ENCODE results near the gene ANTXR1.

The ANTXR1 gene

DNA sequence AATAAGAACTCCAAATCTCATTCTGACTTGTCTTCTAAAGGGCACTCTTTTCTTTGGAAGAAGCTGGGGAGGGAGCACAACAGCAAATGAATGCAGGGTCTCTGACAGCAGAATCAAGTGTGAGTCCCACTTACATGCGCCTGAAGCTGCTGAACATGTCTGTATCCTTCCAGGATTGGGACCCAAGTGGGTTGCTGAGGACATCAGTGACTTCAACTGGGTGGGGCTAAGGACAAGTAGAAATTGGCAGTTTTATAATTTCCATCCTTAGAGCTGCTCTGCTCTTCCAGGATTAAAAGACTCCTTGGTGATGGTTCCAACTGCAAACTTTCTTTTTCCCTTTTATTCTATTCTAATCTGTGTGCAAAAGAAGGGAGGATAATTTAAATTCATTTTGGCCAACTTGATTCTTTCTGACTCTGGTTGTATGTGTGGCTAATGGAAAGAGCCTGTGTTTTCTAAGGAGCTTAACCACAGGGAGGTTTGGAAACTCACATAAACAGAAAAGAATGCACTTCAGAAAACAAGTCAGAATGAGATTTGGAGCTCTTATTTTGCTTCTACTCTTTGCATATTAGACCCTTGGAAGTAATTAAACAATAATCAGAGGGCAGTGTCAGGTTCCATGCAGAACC is 20.6 kb downstream of the ANTXR1 start:
- no peak for DNase-seq

DNA sequence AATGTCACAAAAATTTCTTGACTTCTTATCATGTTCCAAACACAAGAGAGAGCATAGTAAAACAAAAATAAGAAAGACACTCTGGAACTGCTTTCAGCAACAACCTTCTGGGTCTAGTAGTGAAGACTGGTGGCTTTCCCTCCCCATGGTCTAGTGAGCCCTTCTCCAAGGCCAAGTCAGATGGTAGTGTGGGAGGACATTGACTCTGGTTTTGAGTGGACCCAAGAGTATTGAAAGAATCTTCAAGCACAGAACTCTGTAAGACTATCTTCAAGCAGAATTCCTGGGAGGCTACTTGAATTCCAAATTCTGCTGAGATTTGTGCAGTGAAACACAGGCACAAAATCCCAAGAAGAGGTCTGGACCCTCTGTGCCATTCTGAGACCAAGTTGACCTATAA is 21.1 kb downstream of the ANTXR1 start:
- DNase-seq: no peak

DNA sequence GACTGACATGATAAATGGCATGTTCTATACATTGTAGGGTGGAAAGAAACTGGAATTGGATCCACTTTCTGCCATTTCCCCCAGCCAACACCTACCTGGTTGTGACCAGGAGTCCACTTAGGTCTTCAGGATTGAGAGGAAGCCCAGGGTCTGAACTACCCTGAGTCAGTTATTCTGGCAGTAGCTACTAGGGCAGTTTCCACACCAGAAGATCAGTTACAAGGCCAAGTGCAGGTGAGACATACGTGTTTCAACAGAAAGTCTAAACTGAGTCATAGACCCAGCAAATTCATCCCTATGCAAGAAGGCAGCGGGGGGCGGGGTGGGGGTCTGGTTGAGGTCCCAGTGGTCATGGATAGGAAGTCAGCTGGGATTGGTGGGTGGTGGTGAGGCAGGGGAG is 21.9 kb downstream of the ANTXR1 start:
- no peak for DNase-seq

DNA sequence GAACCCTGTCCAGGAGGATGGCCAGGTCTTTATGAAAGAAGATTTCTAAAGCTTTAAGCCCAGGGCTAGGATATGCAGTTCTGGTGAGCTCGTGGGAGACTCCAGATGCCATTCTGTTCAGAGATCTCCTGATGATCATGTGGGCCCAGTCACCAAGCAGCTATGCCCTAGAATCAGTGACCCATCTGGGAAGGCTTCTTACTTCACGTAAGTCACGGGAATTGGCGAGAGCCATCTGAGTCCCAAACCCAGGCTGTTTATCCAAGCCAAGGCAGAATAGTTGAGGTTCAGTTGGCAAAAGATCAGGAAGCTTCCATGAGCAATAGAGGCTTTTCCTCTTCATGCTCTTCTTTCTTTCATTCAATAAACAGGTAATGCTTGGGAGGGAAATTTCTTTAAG is 23.9 kb downstream of the ANTXR1 start:
- no peak for DNase-seq

DNA sequence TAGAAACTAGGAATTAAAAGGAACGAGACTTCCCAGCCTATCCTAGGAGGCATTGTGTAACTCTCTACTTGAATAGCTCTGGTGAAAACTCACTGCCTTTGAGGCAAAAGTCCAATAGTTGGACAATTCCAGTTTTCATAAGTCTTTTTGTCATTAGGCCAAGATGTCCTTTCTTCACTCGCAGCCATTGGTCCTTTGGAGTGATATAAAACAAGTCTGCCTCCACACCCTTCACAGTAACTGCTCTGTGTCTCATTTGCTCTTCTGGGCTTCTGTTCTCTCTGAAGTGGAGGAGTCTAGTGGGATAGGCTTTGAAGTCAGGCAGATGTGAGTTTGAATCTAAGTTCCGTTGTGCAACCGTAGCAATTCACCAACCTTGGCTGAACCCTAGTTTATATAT is 28.2 kb downstream of the ANTXR1 start:
- DNase-seq: no peak

DNA sequence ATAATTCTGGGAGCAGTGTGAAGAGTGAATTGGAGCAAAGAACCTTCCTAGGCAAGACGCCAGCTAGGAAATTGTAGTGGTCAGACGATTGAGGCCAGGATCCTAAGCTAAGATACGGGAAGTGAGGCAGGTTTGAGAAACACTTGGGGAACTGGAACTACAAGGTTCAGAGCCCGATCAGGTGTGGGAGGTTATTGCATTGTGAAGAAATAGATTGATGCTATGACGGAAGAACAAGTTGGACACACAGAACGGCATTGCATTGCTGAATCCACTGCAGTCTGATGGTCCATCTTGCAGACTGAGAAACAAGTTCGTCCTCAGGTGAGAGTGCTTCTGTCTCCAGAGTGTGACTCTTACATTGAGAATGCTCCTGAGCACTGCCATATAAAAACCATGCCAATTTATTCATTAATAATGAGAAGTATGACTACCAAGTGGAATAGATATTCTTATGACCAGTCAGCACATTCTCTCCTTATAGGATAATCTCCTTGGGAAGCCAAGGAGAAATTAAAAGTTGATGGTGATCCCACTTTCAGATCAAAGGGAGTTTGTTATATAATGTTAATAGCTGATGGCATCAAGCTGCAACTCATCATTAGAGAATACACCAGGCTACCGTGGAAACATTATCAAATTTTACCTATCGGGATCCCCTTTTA is 30.9 kb downstream of the ANTXR1 start:
- DNase-seq: no peak

DNA sequence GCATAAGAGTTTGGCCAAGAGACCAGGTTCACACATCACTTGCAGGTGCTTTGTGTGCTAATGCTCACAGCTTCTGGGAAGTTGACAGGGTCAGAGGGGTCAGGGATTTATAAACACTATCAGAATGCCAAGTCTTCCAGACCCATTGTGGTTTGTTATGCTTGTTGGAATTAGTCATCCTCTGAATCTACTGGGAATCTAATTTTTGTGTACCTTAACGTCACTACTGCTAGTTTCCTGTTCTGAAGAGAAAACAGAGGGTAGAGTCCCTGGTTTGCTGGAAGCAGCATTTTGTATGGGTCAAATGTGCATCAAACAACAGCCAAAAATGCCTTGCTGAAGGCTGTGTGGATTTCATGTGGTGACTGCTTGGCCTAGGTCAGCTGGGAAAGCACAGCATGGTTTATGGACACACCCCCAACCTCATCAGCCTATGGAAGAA is 33.3 kb downstream of the ANTXR1 start:
- no peak for DNase-seq

DNA sequence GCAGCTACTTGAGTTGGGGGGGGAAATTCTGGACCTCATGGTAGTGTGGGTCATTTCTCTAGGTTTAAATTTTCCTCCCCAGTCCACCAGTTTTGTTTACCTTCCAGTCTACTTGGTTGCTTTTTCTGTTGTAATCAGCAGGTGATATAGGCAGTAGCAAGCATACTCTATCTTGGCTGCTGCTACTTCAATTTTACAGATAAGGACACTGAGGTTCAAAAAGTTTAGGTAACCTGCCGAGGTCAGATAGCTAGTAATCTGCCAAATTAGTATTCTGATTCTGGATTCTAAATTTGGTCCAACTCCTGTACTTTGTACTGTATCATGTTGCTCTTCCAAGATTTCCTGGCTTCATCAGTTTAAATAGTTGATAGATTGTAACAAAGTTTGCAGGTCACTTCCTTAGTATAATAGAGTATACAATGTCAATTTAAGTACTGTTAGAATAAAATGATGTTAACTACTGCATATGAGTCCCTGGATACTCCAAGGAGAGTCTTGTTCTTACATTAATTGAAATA is 34.7 kb downstream of the ANTXR1 start:
- no peak for DNase-seq

DNA sequence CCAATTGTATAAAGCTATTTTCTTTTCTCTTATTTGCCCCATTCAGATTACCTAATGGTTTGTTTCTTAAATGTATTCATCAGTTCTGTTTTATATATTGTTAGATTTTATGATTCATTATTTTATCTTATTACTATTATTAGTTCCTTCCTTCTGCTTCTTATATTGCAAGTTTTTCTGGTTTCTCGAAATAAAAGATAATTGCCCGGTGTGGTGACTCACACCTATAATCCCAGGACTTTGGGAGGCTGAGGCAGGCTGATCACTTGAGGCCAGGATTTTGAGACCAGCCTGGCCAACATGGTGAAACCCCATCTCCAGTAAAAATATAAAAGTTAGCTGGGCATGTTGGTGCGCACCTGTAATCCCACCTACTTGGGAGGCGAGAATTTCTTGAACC is 37.8 kb downstream of the ANTXR1 start:
- no peak for DNase-seq

DNA sequence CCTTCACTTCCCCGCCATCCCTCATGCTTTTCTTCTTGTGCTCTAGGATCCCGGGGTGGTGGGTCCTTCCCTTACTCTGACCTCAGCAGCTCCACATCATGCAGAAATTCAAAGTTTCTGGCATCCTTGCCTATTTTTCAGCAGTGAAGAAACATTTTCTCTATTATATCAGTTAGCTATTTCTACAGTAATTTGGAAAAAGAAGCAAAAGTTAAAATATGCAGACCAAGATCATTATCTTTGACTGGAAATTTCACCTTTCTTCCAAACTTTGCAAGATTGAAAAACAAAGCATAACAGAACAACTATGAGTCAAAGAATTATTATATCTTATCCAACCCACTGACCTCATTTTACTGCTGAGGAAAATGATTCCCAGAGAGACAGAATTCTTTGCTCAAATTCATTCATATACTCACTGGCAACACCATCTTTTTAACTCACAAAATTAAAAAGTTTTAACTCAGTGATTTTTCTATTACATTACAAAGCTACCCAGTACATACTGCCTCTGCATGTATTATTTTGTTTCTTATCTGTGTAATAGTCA is 40.5 kb downstream of the ANTXR1 start:
- DNase-seq: no peak

DNA sequence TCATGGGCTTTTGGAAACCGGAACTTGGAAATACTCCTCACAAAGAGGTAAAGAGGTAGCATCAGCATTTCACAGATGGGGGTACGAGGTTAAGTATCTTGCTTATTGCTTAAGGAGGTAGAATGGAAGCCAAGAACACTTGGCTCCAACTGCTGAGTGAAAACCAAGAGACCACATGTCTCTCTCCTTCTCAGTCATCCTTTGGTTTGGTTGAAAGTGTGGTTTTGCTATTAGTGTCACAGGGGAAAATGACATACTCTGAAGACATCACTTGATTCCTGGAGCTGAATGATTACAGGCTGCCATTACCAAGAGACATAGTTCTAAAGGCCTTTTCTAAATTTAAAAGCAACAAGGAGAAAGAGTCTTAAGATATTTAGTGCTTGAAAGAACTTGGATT is 41.5 kb downstream of the ANTXR1 start:
- DNase-seq: no peak

DNA sequence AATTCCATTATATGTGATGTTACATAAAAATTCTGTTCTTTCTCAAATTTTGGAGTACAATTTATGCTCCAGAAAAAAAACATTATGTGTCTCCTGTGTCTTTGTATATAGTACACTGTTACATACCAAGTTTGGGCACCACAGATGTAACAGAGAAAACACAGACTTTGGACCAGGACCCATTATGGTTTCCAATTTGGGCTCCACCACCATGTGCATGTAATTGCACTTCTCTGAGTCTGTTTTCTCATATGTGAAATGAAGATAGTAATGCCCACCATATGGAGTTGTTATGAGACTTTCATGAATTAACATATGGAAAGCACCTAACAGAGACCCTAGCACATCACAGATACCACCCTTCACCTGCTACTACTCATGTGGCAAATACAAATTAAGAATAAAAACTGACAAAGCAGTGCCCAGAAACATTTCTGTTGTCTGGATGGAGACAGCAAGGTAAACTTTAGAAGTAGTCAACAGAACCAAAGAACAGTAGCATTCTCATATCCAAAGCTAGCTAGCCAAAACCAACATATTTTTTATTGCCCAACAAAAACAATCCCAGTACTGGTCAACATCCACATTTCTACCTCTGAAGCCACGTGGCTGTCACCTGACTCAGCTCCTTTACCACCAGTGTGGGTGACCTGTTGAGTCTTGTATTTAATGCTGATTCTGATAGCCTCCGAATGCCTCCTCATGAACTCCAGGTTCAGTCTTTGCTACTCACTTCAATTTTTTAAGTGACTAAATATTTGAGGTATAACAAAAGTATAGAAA is 42.9 kb downstream of the ANTXR1 start:
- DNase-seq: no peak

DNA sequence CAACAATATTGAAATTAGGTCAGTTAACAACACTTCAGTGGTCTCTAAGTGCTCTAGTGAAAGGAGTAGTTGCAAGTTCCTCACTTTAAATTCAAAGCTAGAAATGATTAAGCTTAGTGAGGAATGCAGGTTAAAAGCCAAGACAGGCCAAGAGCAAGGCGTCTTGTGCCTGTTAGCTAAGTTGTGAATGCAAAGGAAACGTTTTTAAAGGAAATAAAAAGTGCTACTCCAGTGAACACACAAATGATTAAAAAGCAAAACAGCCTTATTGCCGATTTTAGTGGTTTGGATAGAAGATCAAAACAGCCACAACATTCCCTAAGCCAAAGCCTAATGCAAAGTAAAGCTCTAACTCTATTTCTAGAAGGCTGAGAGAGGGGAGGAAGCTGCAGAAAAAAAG is 44.7 kb downstream of the ANTXR1 start:
- DNase-seq: no peak

DNA sequence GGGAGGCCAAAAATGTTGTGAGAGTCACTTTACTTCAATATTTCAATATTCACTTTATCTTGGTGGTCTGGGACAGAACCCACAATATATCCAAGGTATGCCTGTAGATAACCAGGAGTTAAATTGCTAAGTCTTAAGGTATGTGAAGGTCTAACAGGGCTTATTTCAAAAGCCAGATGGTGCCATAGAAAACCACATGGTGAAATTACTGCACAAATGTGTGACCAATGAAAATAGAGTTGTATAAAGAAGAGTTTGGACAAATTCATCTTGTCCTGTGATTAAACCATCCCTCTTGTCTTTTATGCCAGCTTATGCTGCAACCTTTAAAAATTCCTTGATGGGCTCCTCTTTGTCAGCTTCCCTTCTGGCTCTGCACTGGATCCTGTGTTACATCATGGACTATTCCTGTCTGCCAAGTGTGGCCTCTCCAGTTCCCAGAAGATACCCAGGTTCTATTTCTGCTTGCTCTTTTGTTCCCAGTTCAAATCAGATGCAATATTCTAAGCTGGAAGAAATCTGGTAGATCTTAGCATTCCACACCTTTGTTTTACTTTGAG is 46.8 kb downstream of the ANTXR1 start:
- DNase-seq: no peak

DNA sequence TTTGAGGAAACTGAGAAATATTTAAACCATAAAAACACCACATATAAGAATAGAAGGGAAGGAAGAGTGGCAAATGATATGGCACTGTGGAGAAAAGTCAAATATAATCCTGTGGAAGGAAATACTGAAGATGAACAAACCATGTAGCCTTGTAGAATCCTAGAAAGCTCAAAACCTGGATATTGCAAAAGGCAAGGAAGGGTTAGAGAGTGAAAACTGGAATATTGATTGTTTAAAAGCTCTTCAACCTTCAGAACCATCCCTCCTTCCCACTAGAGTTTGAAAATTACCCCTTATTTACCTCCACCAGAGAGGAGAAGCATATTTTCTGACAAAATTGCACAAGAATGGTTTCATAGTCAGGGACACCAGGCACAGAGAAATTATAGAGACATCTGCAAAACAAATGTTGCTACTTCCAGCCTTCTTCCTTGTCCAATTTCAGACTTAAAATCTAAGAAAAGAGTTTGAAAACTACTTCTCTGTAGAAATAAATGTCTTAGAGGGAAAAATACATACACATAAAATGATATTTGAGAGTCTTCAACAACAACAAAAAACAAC is 48.0 kb downstream of the ANTXR1 start:
- no peak for DNase-seq

DNA sequence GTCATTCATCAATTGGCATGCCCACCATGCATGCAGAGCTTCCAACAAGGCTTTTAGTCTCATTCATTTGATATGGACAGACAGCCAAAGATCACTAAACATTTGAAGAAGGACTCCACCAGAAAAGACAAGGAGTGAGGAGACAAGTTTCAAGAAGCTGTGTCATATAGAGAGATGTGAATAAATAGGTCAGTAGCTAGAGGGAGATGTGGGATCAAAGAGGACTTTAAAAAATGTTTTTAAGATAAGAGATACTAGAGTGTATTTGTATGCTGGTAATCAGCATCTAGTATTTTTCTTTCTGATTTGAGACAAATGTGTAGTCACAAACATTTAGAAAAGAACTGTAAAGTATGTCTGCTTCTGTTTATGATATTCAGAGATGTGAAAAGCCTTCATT is 48.5 kb downstream of the ANTXR1 start:
- no peak for DNase-seq

DNA sequence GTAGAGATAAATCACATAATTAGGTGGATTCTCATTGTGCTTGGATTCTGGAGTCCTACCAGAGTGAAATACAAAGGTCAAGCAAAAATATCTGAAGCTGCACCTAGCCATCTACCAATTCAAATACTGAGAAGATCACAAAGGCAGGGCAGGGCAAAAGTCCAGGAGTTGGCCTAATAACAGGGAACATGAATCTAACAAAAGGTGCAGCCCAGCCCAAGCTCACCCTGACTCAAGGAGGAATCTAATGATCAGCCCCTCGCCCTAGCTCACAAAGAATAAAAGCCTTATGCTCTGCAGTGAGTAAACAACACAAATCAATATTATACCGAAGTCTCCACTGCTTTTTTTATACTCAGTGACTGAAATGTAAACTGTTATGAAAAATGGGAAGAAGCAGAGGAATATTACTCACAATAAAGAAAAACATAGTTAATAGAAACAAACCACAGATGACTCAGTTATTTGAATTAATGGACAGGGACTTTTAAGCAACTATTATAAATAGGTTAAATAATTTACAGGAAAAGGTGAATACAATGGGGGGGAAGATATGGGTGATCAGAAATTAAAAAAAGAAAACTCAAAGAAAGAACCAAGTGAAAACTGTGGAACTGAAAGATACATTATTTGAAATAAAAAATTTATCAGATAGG is 49.5 kb downstream of the ANTXR1 start:
- no peak for DNase-seq

DNA sequence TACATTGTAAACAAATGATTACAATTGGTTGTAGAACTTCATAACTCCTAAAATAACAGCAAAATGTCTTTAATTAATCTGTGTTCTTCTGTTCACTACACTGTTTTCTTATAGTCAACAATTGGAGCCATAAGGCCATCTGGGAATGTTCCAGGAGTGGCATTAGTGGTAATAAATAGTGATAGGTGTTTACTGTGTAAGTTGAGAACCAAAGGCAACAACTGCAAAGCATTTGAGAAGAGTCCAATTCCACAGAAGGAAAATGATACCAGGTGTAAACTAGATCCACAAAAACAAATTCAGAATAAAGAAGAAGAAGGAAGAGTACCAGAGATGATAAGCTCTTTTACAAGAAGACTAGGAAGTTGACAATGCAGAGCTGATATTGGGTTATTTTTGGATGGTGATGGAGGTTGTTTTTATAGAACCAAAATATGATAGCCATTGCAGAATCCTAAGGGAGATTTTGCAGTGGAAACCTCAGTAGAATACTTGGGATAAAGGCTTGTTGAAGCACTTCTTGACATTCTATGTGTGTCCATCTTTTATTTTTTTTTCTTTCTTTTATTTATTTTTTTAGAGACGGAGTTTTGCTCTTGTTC is 52.9 kb downstream of the ANTXR1 start:
- no peak for DNase-seq

DNA sequence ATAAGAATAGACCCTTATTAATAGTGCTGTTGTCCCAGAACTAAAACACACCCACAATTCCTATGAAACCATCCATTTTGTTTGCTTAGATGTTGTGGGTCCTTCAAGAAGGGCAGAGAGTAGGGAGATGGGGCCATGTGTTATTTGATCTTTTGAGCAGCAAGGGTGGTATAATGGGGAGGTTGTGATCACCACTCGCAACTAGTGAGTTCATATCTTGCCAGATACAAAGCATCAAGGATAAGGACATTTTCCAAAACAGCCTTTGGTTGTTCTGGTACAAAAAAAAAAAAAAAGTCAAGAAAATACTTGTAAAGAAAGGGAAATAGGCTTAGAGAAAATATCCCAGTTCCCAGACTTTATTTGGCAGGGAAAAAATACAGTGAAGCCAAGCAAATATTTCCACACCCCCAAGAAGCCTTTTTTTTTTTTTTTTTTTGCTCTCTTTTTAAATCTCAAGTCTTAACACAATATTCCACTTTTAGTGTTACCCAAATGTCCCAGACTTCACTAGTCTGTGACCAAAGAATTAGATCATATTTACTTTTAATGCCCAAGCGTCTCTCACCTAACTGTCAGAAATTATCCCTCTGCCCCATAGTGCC is 54.1 kb downstream of the ANTXR1 start:
- no peak for DNase-seq

DNA sequence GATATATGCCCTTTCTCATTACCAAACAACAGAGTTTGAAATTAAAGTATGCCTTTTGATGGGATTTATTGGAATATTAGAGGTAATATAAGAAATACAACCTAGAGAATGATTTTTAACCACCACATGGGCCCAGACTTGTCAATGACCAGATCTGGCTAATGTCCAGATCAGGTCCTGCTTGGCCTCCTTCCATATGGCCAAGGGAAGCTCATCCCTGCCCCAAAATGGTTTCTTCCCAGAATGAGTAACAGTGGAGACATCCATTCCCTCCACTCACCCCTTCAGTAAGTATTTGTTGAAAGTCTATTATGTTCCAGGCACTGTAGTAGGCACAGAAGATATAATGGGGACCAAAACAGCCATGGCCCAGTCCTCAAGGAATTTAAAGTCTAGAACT is 54.9 kb downstream of the ANTXR1 start:
- DNase-seq: no peak

All from nucleus accumbens (tissue), 56 donors.